HepG2 (cell line): ENCODE data around the gene USE1. TPM values are rescaled to one million over a fixed set of nuclear protein-coding genes. Genes with fewer than 3 reads are reported as not detected.

Experiments
- CC2D1A ChIP-seq: sonication (generic); formaldehyde crosslinking; IDR thresholded peaks from 2 replicates; pipeline ENCODE4 v1.8.1; 2023; ENCODE audit warnings: mild to moderate bottlenecking, missing genetic modification reagents
- HDAC6 ChIP-seq: fragments of 200-600 bp; sonication (generic); IDR thresholded peaks from 2 replicates; pipeline ENCODE4 v1.7.0; 2017; ENCODE audit warnings: mild to moderate bottlenecking, antibody characterized with exemption, low read length, low read depth
- KLF12 ChIP-seq: sonication (generic); formaldehyde crosslinking; IDR thresholded peaks from 2 replicates; pipeline ENCODE4 v1.4.0; 2020; ENCODE audit warnings: missing genetic modification reagents, borderline replicate concordance
- MXD4 ChIP-seq: IDR thresholded peaks from 2 replicates; pipeline ENCODE4 v1.6.1; 2016; ENCODE audit warnings: mild to moderate bottlenecking, missing biosample characterization, missing genetic modification reagents
- PRDM10 ChIP-seq: sonication (generic); formaldehyde crosslinking; IDR thresholded peaks from 2 replicates; pipeline ENCODE4 v1.4.0; 2020; ENCODE audit warnings: low read depth, missing genetic modification reagents
- SETDB1 ChIP-seq: sonication (generic); formaldehyde crosslinking; IDR thresholded peaks from 2 replicates; pipeline ENCODE4 v1.5.1; 2020; ENCODE audit warnings: missing genetic modification reagents, mild to moderate bottlenecking, borderline replicate concordance
- SIN3A ChIP-seq: IDR thresholded peaks from 2 replicates; pipeline ENCODE4 v1.6.1; 2011; ENCODE audit warnings: low read depth, mild to moderate bottlenecking, control low read depth, low read length, borderline replicate concordance
- SP140L ChIP-seq: sonication (generic); formaldehyde crosslinking; IDR thresholded peaks from 2 replicates; pipeline ENCODE4 v1.4.0; 2020; ENCODE audit warnings: missing genetic modification reagents, borderline replicate concordance
- TBL1XR1 ChIP-seq: fragments of 150-350 bp; IDR thresholded peaks from 2 replicates; pipeline ENCODE4 v1.6.1; 2014; ENCODE audit warnings: borderline replicate concordance, low read length; ENCODE audit not compliant: partially characterized antibody
- TBX2 ChIP-seq: sonication (generic); formaldehyde crosslinking; IDR thresholded peaks from 2 replicates; pipeline ENCODE4 v1.5.0; 2020; ENCODE audit warnings: missing genetic modification reagents, mild to moderate bottlenecking, borderline replicate concordance
- ZNF296 ChIP-seq: sonication (generic); formaldehyde crosslinking; conservative IDR thresholded peaks from 2 replicates; pipeline ENCODE4 v1.5.0; 2020; ENCODE audit warnings: mild to moderate bottlenecking, missing genetic modification reagents
- ZNF337 ChIP-seq: sonication (generic); formaldehyde crosslinking; IDR thresholded peaks from 2 replicates; pipeline ENCODE4 v1.5.1; 2020; ENCODE audit warnings: missing genetic modification reagents, low read depth, mild to moderate bottlenecking, borderline replicate concordance
- ZNF451 ChIP-seq: sonication (generic); formaldehyde crosslinking; IDR thresholded peaks from 2 replicates; pipeline ENCODE4 v1.5.0; 2020; ENCODE audit warnings: mild to moderate bottlenecking, missing genetic modification reagents
- ZNF557 ChIP-seq: sonication (generic); formaldehyde crosslinking; IDR thresholded peaks from 2 replicates; pipeline ENCODE4 v1.4.0; 2020; ENCODE audit warnings: missing genetic modification reagents
- ZNF747 ChIP-seq: sonication (generic); formaldehyde crosslinking; IDR thresholded peaks from 2 replicates; pipeline ENCODE4 v1.8.1; 2023; ENCODE audit warnings: missing genetic modification reagents, mild to moderate bottlenecking, borderline replicate concordance
- ZNF776 ChIP-seq: sonication (generic); formaldehyde crosslinking; IDR thresholded peaks from 2 replicates; pipeline ENCODE4 v1.4.0; 2020; ENCODE audit warnings: mild to moderate bottlenecking, missing genetic modification reagents
- polyA plus RNA-seq, 8 experiments: library from polyadenylated mRNA; depleted of rRNA in 3 of 8; stranded (reverse) in 7 of 8; unstranded in 1 of 8; fragments of >200 nt; fragmentation: Illumina TruSeq in 4 of 8; extraction: Trizol in 4 of 8; gene quantifications; 2 replicates each; pipeline versions ENCODE4 v1.2.1 to v1.2.3, GENCODE V29; 2011 to 2016; ENCODE audit warnings: low read depth in 4 of 8, missing spikeins in 1 of 8, mixed read lengths in 1 of 8; ENCODE audit not compliant: insufficient read depth in 1 of 8
- total RNA-seq, 5 experiments: library from RNA; depleted of rRNA; stranded (reverse); fragments of >200 nt; fragmentation: Illumina TruSeq; extraction: Trizol; gene quantifications; 2 replicates each; pipeline ENCODE4 v1.2.3, GENCODE V29; 2016; ENCODE audit warnings: low read depth in 1 of 5

USE1 gene
- total and polyA plus RNA-seq, 2 of the 13 experiments (the other 11 are each of a cell fraction or from before 2014, with no cell fraction given): 9.9 to 17.6 TPM

GRCh38 chr19:17215127-17215971 is at the start of gene USE1 (continued):
- peak; percentile 71 for TF ChIP-seq TBX2 (CRISPR knock-in tag)
- TF ChIP-seq ZNF337 (CRISPR knock-in tag): peak; percentile 66; the same call in 1 of the 2 replicates
- no peak for TF ChIP-seq HDAC6
- peak; percentile 85 for TF ChIP-seq SIN3A
- no peak for TF ChIP-seq SETDB1
- TF ChIP-seq ZNF747: 0 out of 2 replicates have a peak, but pooled peaks have one; percentile 53
- TF ChIP-seq ZNF776 (CRISPR knock-in tag): peak; percentile 86
- TF ChIP-seq PRDM10: peak; percentile 92
- TF ChIP-seq KLF12 (CRISPR knock-in tag): peak; percentile 97
- no peak for TF ChIP-seq ZNF557 (CRISPR knock-in tag)
- 0 out of 2 replicates have a peak, but pooled peaks have one; percentile 22 for TF ChIP-seq MXD4 (CRISPR knock-in tag)
- TF ChIP-seq ZNF296 (CRISPR knock-in tag): peak; percentile 94
- TF ChIP-seq SP140L (CRISPR knock-in tag): no peak; the same call in 1 of the 2 replicates
- peak; percentile 83 for TF ChIP-seq TBL1XR1
- TF ChIP-seq ZNF451 (CRISPR knock-in tag): peak; percentile 77; the same call in 1 of the 2 replicates
- 0 out of 2 replicates have a peak, but pooled peaks have one; percentile 79 for TF ChIP-seq CC2D1A (CRISPR knock-in tag)
